Rectal smooth muscle tissue (tissue), 1 donor: ENCODE results near the gene HES2.
A peak's percentile ranks its signal among the peaks of the same experiment; 100 is the strongest.

Experiments
- H3K27ac ChIP-seq: one replicate; pipeline ENCODE4 v1.7.0; 2013; ENCODE audit warnings: low read depth, low read length, inconsistent platforms
- H3K27me3 ChIP-seq: one replicate; pipeline ENCODE4 v1.7.0; 2013; ENCODE audit warnings: low read length; ENCODE audit not compliant: control insufficient read depth, insufficient read depth
- H3K36me3 ChIP-seq: one replicate; pipeline ENCODE4 v1.7.0; 2013; ENCODE audit warnings: low read length; ENCODE audit not compliant: control insufficient read depth, insufficient read depth
- H3K4me1 ChIP-seq: one replicate; pipeline ENCODE4 v1.7.0; 2013; ENCODE audit warnings: low read length; ENCODE audit not compliant: control insufficient read depth, insufficient read depth
- H3K4me3 ChIP-seq: one replicate; pipeline ENCODE4 v1.7.0; 2013; ENCODE audit warnings: low read length
- H3K9ac ChIP-seq: one replicate; pipeline ENCODE4 v1.7.0; 2013; ENCODE audit warnings: low read length

The HES2 gene, protein sequence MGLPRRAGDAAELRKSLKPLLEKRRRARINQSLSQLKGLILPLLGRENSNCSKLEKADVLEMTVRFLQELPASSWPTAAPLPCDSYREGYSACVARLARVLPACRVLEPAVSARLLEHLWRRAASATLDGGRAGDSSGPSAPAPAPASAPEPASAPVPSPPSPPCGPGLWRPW

GRCh38 chr1:6419804-6420453, at the start of gene HES2:
Gene HES2, minus strand, starts transcription at chr1:6419919. Its CDS starts 99 bp downstream, at chr1:6419820.
- Histone ChIP-seq H3K9ac (no peak within 1 kb of the TSS), H3K36me3 (no peaks in the 10 kb centered on the region), H3K27me3 (peaks cover 23% of the 10 kb centered on the region), H3K4me3 (peak within 1 kb of the TSS; percentile 47), H3K27ac (no peak within 1 kb of the TSS), H3K4me1 (peaks cover 3% of the 10 kb centered on the region)

GRCh38 chr1:6468729-6469461, 49.2 kb upstream of the HES2 start:
- no peak overlapping the region for H3K4me3 ChIP-seq
- H3K36me3 ChIP-seq = peaks cover 5% of the 10 kb centered on the region
- no peak overlapping the region for H3K9ac ChIP-seq
- H3K27ac ChIP-seq = no peak overlapping the region
- H3K4me1 ChIP-seq = no peaks in the 10 kb centered on the region
- no peaks in the 10 kb centered on the region for H3K27me3 ChIP-seq

GRCh38 chr1:6467744-6468688, 48.3 kb upstream of the HES2 start:
- H3K36me3 ChIP-seq = peaks cover 5% of the 10 kb centered on the region
- H3K9ac ChIP-seq = no peak overlapping the region
- no peak overlapping the region for H3K27ac ChIP-seq
- no peaks in the 10 kb centered on the region for H3K27me3 ChIP-seq
- no peaks in the 10 kb centered on the region for H3K4me1 ChIP-seq
- H3K4me3 ChIP-seq = no peak overlapping the region

DNA sequence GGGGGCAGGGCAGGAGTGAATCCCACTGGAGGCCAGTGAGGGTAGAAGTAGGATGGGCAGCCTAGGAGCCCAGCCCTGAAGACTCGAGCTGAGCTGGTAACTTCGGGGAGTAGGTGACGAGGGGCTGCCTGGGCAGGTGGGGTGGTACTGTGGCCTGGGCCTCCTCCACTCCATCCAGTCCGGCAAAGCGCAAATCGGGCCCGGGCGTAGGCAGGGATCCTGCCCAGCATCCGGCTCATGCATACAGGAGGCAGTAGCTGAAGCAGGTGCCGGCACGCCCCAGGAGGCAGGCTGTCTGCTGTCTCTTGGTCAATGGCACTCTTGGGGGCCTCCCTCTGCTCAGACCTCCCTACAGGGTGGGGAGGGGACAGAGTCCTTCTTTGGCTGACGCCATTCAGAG, 47.5 kb upstream of the HES2 start:
- peaks cover 5% of the 10 kb centered on the region for H3K36me3 ChIP-seq
- no peak overlapping the region for H3K9ac ChIP-seq
- no peaks in the 10 kb centered on the region for H3K4me1 ChIP-seq
- no peak overlapping the region for H3K4me3 ChIP-seq
- H3K27ac ChIP-seq = no peak overlapping the region
- no peaks in the 10 kb centered on the region for H3K27me3 ChIP-seq

DNA sequence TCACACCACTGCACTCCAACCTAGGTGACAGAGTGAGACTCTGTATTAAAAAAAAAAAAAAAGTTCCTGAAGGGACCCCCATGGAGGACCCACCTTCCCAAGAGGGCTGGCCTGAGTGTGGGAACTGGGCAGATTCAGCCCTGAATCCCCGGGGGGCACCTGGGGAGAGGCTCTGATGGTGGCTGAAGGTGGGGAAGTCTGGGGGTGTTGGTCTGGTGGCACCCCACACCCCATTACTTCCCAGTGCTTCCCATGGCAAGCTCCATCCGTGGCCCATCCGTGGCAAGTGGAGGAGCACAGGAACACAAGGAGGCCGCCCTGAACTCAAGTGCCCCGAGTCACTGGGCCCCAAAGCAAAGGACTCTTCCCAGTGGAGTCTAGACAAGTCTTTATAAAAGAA, 47.0 kb upstream of the HES2 start:
- Histone ChIP-seq H3K9ac (no peak overlapping the region), H3K27me3 (no peaks in the 10 kb centered on the region), H3K4me3 (no peak overlapping the region), H3K4me1 (no peaks in the 10 kb centered on the region), H3K36me3 (peaks cover 5% of the 10 kb centered on the region), H3K27ac (no peak overlapping the region)

DNA sequence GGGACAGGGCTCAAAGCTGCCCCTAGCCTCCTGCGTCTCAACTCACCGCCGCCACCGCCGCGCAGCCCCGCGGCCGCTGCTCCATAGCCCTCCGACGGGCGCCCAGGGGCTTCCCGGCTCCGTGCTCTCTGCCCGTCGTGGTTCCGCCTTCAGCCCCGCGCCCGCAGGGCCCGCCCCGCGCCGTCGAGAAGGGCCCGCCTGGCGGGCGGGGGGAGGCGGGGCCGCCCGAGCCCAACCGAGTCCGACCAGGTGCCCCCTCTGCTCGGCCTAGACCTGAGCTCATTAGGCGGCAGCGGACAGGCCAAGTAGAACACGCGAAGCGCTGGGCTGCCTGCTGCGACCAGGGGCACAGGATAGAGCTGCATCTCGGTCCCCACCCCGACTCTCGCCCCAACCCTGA, 46.3 kb upstream of the HES2 start, which contains the start of gene TNFRSF25:
TSS of gene TNFRSF25 (minus strand) at position 151 of the 400 bp plus-strand sequence. CDS start at position 85, 66 bp downstream.
- H3K27me3 ChIP-seq = no peaks in the 10 kb centered on the region
- H3K27ac ChIP-seq = no peak within 1 kb of the TSS
- peaks cover 5% of the 10 kb centered on the region for H3K36me3 ChIP-seq
- H3K4me1 ChIP-seq = no peaks in the 10 kb centered on the region
- H3K9ac ChIP-seq = no peak within 1 kb of the TSS
- H3K4me3 ChIP-seq = peak within 1 kb of the TSS; percentile 46

DNA sequence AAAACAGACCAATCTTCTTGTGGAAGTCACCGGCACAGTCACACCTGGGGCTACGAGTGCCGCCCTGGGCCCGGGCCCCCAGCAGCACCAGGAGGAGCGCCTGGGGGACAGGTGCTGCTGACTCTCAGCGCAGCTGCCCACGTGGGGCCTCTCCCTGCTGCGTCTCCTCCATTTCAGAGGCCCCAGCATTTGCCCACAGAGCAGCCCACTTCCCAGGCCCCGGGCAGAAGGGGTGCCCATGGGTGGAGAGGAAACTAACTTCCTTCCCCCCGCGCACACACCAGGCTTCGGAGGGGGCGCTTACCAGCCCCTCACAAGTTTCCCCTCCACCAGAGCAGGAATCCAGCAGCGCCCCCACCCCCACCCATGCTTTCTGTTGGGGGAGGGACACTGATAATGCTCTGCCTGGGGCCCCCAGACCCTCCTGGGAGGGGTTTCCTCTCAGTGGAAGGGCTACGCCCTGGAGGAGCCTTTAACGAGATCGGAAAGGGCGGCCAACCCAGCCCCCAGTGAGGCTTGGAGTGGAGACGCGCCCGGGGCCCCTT, 45.8 kb upstream of the HES2 start:
- no peak overlapping the region for H3K27ac ChIP-seq
- H3K36me3 ChIP-seq = peaks cover 5% of the 10 kb centered on the region
- H3K4me3 ChIP-seq = peak overlapping the region; percentile 46
- H3K9ac ChIP-seq = no peak overlapping the region
- no peaks in the 10 kb centered on the region for H3K4me1 ChIP-seq
- no peaks in the 10 kb centered on the region for H3K27me3 ChIP-seq

GRCh38 chr1:6464915-6465314, 45.2 kb upstream of the HES2 start:
- H3K36me3 ChIP-seq = peaks cover 5% of the 10 kb centered on the region
- no peak overlapping the region for H3K4me3 ChIP-seq
- H3K4me1 ChIP-seq = no peaks in the 10 kb centered on the region
- H3K27ac ChIP-seq = no peak overlapping the region
- H3K27me3 ChIP-seq = no peaks in the 10 kb centered on the region
- H3K9ac ChIP-seq = no peak overlapping the region

GRCh38 chr1:6464514-6464836, 44.8 kb upstream of the HES2 start:
- H3K4me3 ChIP-seq = no peak overlapping the region
- H3K27ac ChIP-seq = no peak overlapping the region
- peaks cover 5% of the 10 kb centered on the region for H3K36me3 ChIP-seq
- no peak overlapping the region for H3K9ac ChIP-seq
- no peaks in the 10 kb centered on the region for H3K27me3 ChIP-seq
- H3K4me1 ChIP-seq = no peaks in the 10 kb centered on the region

DNA sequence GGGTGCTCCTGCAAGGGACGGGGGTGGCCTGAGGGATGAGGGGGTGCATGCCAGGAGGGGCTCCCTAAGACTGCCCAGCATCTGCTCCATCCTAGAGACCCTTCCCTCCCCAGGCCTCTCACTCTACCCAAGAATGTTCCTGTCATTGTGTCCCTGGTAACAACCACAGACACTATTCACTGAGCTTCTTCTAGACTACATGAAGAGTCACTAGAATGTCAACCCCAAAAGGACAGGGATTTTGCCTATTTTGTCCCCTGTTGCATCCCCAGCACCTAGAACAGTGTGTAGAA, 43.3 kb upstream of the HES2 start:
- no peak overlapping the region for H3K27ac ChIP-seq
- no peak overlapping the region for H3K4me3 ChIP-seq
- H3K4me1 ChIP-seq = no peaks in the 10 kb centered on the region
- no peak overlapping the region for H3K9ac ChIP-seq
- H3K36me3 ChIP-seq = no peaks in the 10 kb centered on the region
- no peaks in the 10 kb centered on the region for H3K27me3 ChIP-seq

GRCh38 chr1:6462412-6463119, 42.8 kb upstream of the HES2 start:
- no peaks in the 10 kb centered on the region for H3K36me3 ChIP-seq
- H3K4me3 ChIP-seq = no peak overlapping the region
- H3K4me1 ChIP-seq = no peaks in the 10 kb centered on the region
- H3K9ac ChIP-seq = no peak overlapping the region
- H3K27me3 ChIP-seq = no peaks in the 10 kb centered on the region
- no peak overlapping the region for H3K27ac ChIP-seq
